ENCODE data around the gene AGPAT3.

GRCh38 chr21:43873673-43874072 is 8.7 kb downstream of the AGPAT3 start:
- TF ChIP-seq CTCF (IDR thresholded peaks at IDR 0.05) (no peak), POLR2AphosphoS5 (IDR thresholded peaks at IDR 0.05) (no peak)
